T-cell (primary cell): ENCODE results near the gene IKZF3. TPM values are rescaled to one million over a fixed set of nuclear protein-coding genes. Genes with fewer than 3 reads are reported as not detected.
"Not testable (repeated sequence)": the region's sequence is repeated elsewhere in the genome, so short reads cannot be mapped to it uniquely, and the experiment has no call there.

Experiments
- ATAC-seq, 4 experiments: fragments of 200-7000 bp in 3 of 4; fragments of 150-1000 bp in 1 of 4; cut with Tn5 transposase; replicated peaks in 1 of 4; 1 replicate in 3 of 4; 2 replicates in 1 of 4; pipeline ENCODE4 v1.10.0; 2021; ENCODE audit warnings: moderate library complexity in 3 of 4, mild to moderate bottlenecking in 2 of 4, moderate number of reproducible peaks in 1 of 4
- CTCF ChIA-PET, 2 donors: fragments of 300-600 bp; sonication (Branson Sonifier 250); formaldehyde crosslinking; loops; one replicate each; lab custom pipeline; 2022; ENCODE audit warnings: antibody characterized with exemption in 2 of 2; lab: Charles Lee
- POLR2A ChIA-PET, 2 donors: fragments of 300-600 bp; sonication (Branson Sonifier 250); formaldehyde crosslinking; loops; one replicate each; lab custom pipeline; 2022; ENCODE audit warnings: antibody characterized with exemption in 2 of 2; lab: Charles Lee
- DNase-seq, 35 experiments: peaks; one replicate each; pipeline versions ENCODE4 v3.0.0 to v3.0.0-alpha.2; 2013 to 2023
- H3K27ac ChIP-seq: one replicate; pipeline ENCODE4 v1.5.1; 2013; ENCODE audit warnings: low read length
- H3K27me3 ChIP-seq, 2 experiments: replicated peaks in 1 of 2; 1 replicate in 1 of 2; 2 replicates in 1 of 2; pipeline versions ENCODE4 v1.6.1 to v1.7.0; 2013; ENCODE audit warnings: low read length in 1 of 2, mixed read lengths in 1 of 2; ENCODE audit not compliant: control insufficient read depth in 2 of 2, insufficient read depth in 2 of 2; ENCODE audit errors: extremely low read depth in 1 of 2
- H3K36me3 ChIP-seq, 2 donors: 1 replicate in 1 of 2; 2 replicates in 1 of 2; pipeline versions ENCODE4 v1.6.1 to v1.7.0; 2013; ENCODE audit warnings: low read length in 1 of 2; ENCODE audit not compliant: control insufficient read depth in 2 of 2, insufficient read depth in 1 of 2; ENCODE audit errors: extremely low read depth in 1 of 2
- H3K4me1 ChIP-seq, 2 experiments: 1 replicate in 1 of 2; 2 replicates in 1 of 2; pipeline versions ENCODE4 v1.6.1 to v1.7.0; 2013; ENCODE audit warnings: low read length in 2 of 2, mixed read lengths in 1 of 2; ENCODE audit not compliant: insufficient read depth in 2 of 2, control insufficient read depth in 1 of 2; ENCODE audit errors: extremely low read depth in 1 of 2
- H3K4me3 ChIP-seq, 2 donors: 1 replicate in 1 of 2; 2 replicates in 1 of 2; pipeline versions ENCODE4 v1.5.1 to v1.7.0; 2013; ENCODE audit warnings: mild to moderate bottlenecking in 2 of 2, low read length in 1 of 2, moderate library complexity in 1 of 2; ENCODE audit not compliant: control insufficient read depth in 1 of 2; ENCODE audit errors: extremely low read depth in 1 of 2
- H3K9me3 ChIP-seq: 2 replicates; pipeline ENCODE4 v1.7.0; 2013
- H3K27ac Mint-ChIP-seq, 2 donors: one replicate each; pipeline ENCODE4 v1.8.0; 2020 to 2021; ENCODE audit warnings: mild to moderate bottlenecking in 2 of 2, mixed read lengths in 2 of 2
- H3K27me3 Mint-ChIP-seq, 2 donors: one replicate each; pipeline ENCODE4 v1.8.0; 2021 to 2022; ENCODE audit warnings: mixed read lengths in 2 of 2
- H3K36me3 Mint-ChIP-seq: one replicate; pipeline ENCODE4 v1.8.0; 2021; ENCODE audit warnings: mixed read lengths
- H3K4me1 Mint-ChIP-seq, 3 donors: one replicate each; pipeline ENCODE4 v1.8.0; 2020 to 2022; ENCODE audit warnings: mixed read lengths in 3 of 3, mild to moderate bottlenecking in 1 of 3
- H3K4me3 Mint-ChIP-seq, 3 donors: one replicate each; pipeline ENCODE4 v1.8.0; 2020 to 2022; ENCODE audit warnings: mild to moderate bottlenecking in 3 of 3, mixed read lengths in 3 of 3, moderate library complexity in 3 of 3
- H3K9me3 Mint-ChIP-seq, 3 donors: one replicate each; pipeline ENCODE4 v1.8.0; 2020 to 2022; ENCODE audit warnings: mixed read lengths in 3 of 3
- WGBS: methylation state at CpG from one replicate; pipeline ENCODE4 v1.1.5; 2013; ENCODE audit warnings: missing lambda C conversion rate; ENCODE audit not compliant: insufficient coverage; 5-methylcytosine and 5-hydroxymethylcytosine counted together
- total RNA-seq, 35 experiments: library from RNA in 6 of 35; stranded (reverse) in 6 of 35; fragments of 120-200 nt in 1 of 35; gene quantifications; one replicate each; pipeline versions ENCODE4 v1.2.1 to v1.2.4 and lab custom pipeline; 2013 to 2026

Gene IKZF3
- total RNA-seq, 5 donors from 2014 or later (not counting 1 experiment from before 2014, with no cell fraction given) = 78.1 to 112 (median 108) TPM

DNA sequence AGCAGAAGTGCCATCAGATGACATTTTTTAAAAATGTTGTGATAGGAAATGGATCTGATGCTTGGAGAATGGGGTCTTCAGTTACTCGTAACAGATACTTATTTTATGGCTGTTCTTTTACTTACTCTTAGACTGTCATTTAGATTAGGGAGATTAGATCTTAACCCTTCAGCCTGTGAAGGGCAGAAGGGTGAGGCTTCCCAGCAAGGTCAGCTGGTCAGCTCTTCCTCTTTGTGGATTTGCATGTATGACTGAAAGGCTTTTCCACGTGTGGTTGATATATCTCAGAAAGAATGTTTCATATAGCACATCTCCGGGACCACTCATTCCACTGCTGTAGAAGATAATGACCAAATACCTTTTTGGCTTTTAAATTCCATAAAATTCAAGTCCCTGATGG is 98.9 kb downstream of the IKZF3 start:
- Mint-ChIP-seq H3K27ac (peak overlapping the region; percentile 69 to 99), H3K9me3 (no peaks in the 10 kb centered on the region), H3K27me3 (no peaks in the 10 kb centered on the region), H3K4me1 (peaks cover 62 to 81% (median 80%) of the 10 kb centered on the region in 3 donors), H3K36me3 (peaks cover 57% of the 10 kb centered on the region), H3K4me3 (no peak overlapping the region)
- H3K4me1 ChIP-seq = peaks cover 21 to 74% of the 10 kb centered on the region in 2 experiments
- H3K9me3 ChIP-seq = no peaks in the 10 kb centered on the region
- peak overlapping the region; percentile 14 for H3K27ac ChIP-seq
- H3K27me3 ChIP-seq = no peaks in the 10 kb centered on the region
- peaks cover 11 to 81% of the 10 kb centered on the region in 2 donors for H3K36me3 ChIP-seq
- no peak overlapping the region for H3K4me3 ChIP-seq
- no CpG with 5 or more reads among the region's 3 CpGs for WGBS
- DNase-seq (no peak), ATAC-seq (no peak)
- ChIA-PET POLR2A (no interaction called here), CTCF (interaction anchor here in 1 of 2 donors (0.6 kb wide), 1 partner anchor 102 kb away, joined by 3 read pairs; no protein-coding TSS in a partner anchor)

DNA sequence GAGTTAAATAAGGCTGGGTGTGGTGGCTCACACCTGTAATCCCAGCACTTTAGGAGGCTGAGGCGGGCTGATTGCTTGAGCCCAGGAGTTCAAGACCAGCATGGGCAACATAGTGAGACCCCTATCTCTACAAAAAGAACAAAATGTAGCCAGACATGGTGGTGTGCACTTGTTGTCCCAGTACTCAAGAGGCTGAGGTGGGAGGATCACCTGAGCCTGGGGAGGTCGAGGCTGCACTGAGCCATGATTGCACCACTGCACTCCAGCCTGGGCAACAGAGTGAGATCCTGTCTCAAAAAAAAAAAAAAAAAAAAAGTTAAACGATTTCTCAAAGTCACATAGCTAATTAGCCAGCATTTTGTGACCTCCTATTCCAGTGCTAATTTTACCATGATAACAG is 99.9 kb downstream of the IKZF3 start:
- Histone ChIP-seq H3K4me1 (peaks cover 11 to 73% of the 10 kb centered on the region in 2 experiments), H3K36me3 (peaks cover 11 to 74% of the 10 kb centered on the region in 2 donors)
- not testable (repeated sequence) for H3K9me3 ChIP-seq, DNase-seq, H3K4me3 Mint-ChIP-seq, H3K4me3 ChIP-seq, ATAC-seq, H3K27me3 Mint-ChIP-seq, H3K9me3 Mint-ChIP-seq, H3K27me3 ChIP-seq, H3K27ac ChIP-seq
- CTCF ChIA-PET = interaction anchor here in 1 of 2 donors (0.6 kb wide), 1 partner anchor 12 kb away, joined by 3 read pairs; no protein-coding TSS in a partner anchor
- H3K36me3 Mint-ChIP-seq = peaks cover 60% of the 10 kb centered on the region
- H3K27ac Mint-ChIP-seq = peak overlapping the region in 1 of 2 donors; percentile 41
- peaks cover 53 to 79% (median 77%) of the 10 kb centered on the region in 3 donors for H3K4me1 Mint-ChIP-seq
- POLR2A ChIA-PET = interaction anchor here in 1 of 2 donors (0.6 kb wide), 1 partner anchor 299 kb away, joined by 3 read pairs; the partner anchor contains the start of gene THRA
- WGBS = no CpG with 5 or more reads among the region's 3 CpGs

DNA sequence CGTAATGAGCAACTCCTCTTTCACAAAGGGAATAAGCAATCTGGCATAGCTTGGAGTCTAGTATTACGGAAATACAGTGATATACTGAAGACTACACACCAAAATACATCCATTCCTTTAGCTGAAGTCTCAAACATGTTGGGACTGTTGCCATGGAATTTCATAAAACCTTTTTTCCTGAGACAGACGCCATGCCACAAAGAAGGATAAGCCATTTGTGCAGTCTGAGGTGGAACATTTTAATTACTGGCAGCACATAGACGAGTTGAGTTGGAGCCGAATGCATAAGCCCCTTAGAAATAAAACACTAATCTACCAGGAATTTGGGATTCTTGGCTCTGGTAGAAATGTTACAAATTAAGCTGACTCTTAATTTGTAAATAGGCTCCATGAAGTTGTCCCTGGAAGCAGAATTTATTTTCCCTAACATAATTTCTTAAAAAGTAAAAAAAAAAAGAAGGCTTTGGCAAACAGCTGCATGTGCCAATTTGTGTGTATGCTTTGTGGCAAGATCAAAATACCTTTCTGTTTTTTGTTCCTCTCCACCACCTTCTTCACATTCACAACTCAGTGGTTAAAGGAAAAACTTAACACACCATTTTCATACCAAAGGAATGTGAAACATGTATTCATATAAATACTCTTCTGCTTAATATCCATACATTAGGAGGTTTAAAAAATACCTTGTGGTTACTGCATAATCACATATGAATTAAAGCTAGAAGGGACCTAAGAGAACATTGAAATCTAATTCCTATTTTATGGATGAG is 100.9 kb downstream of the IKZF3 start:
- CTCF ChIA-PET = interaction anchor here in 1 of 2 donors (0.6 kb wide), 1 partner anchor 11 kb away, joined by 3 read pairs; no protein-coding TSS in a partner anchor
- no peaks in the 10 kb centered on the region for H3K9me3 Mint-ChIP-seq
- Histone ChIP-seq H3K4me1 (peaks cover 6 to 74% of the 10 kb centered on the region in 2 experiments), H3K27ac (no peak overlapping the region), H3K9me3 (no peaks in the 10 kb centered on the region), H3K4me3 (no peak overlapping the region), H3K27me3 (no peaks in the 10 kb centered on the region), H3K36me3 (peaks cover 11 to 66% of the 10 kb centered on the region in 2 donors)
- no peaks in the 10 kb centered on the region for H3K27me3 Mint-ChIP-seq
- WGBS = 80% methylated on average over 1 of the region's 5 CpGs
- peak overlapping the region; percentile 41 to 79 for H3K27ac Mint-ChIP-seq
- H3K4me3 Mint-ChIP-seq = no peak overlapping the region
- no peak for DNase-seq
- peaks cover 53 to 79% (median 77%) of the 10 kb centered on the region in 3 donors for H3K4me1 Mint-ChIP-seq
- no peak for ATAC-seq
- peaks cover 57% of the 10 kb centered on the region for H3K36me3 Mint-ChIP-seq
- POLR2A ChIA-PET = no interaction called here

DNA sequence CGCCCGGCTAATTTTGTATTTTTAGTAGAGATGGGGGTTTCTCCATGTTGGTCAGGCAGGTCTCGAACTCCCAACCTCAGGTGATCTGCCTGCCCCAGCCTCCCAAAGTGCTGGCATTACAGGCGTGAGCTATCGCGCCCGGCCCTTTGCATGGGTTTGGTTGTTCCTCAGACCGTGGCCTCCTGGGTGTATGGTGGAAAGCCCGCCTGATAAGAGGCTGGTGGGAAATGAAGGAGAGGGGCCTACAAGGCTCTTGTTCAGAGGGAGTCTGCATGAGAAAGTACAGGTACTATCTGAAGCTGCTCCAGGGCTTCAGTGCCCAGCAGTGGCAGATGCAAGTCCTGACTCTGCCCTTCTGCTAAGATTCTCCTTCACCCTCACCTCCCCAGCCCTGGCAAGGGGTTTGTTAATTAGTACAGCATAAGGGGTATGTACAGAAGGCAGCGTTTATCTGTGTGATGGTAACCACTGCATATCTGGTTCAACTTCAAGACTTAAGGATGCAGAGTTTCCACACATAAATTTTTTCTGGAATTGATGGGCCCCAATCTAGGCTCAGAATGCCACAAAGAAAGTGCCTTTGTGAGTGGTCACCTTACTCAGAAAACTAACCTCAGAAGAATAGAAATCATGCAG is 102.1 kb downstream of the IKZF3 start:
- H3K27ac Mint-ChIP-seq = peak overlapping the region in 1 of 2 donors; percentile 52
- no peaks in the 10 kb centered on the region for H3K27me3 Mint-ChIP-seq
- no peaks in the 10 kb centered on the region for H3K27me3 ChIP-seq
- DNase-seq (no peak), ATAC-seq (no peak)
- WGBS = 93% methylated on average over 6 of the region's 10 CpGs
- no peak overlapping the region for H3K4me3 Mint-ChIP-seq
- ChIA-PET POLR2A (no interaction called here), CTCF (interaction anchor here in 1 of 2 donors (1.2 kb wide), 1 partner anchor 31 kb away, joined by 3 read pairs; no protein-coding TSS in a partner anchor)
- no peaks in the 10 kb centered on the region for H3K9me3 Mint-ChIP-seq
- H3K4me1 Mint-ChIP-seq = peaks cover 53 to 79% (median 77%) of the 10 kb centered on the region in 3 donors
- no peaks in the 10 kb centered on the region for H3K9me3 ChIP-seq
- H3K27ac ChIP-seq = no peak overlapping the region
- H3K4me1 ChIP-seq = peaks cover 14 to 74% of the 10 kb centered on the region in 2 experiments
- H3K36me3 ChIP-seq = peaks cover 11 to 54% of the 10 kb centered on the region in 2 donors
- H3K4me3 ChIP-seq = no peak overlapping the region
- H3K36me3 Mint-ChIP-seq = peaks cover 48% of the 10 kb centered on the region

DNA sequence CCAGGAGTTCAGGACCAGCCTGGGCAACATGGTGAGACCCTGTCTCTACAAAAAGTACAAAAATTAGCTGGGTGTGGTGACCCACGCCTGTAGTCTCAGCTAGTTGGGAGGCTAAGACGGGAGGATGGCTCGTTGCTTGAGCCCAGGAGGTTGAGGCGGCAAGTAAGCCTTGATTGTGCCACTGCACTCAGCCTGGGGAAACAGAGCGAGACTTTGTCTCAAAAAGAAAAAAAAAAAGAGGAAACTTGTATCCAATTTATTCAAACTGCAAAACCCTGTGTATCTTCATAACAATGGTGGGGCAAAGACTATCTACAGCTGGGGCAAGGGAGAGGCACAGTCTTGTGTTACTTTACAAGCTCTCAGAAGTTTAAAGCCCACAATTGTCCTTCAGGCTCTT is 104.9 kb downstream of the IKZF3 start:
- DNase-seq (no peak), ATAC-seq (no peak)
- Histone ChIP-seq H3K9me3 (no peaks in the 10 kb centered on the region), H3K36me3 (peaks cover 0 to 27% of the 10 kb centered on the region in 2 donors), H3K27ac (peak overlapping the region; percentile 98), H3K4me1 (peaks cover 31 to 79% of the 10 kb centered on the region in 2 experiments), H3K4me3 (no peak overlapping the region), H3K27me3 (no peaks in the 10 kb centered on the region)
- no peaks in the 10 kb centered on the region for H3K9me3 Mint-ChIP-seq
- H3K27me3 Mint-ChIP-seq = no peaks in the 10 kb centered on the region
- H3K36me3 Mint-ChIP-seq = peaks cover 22% of the 10 kb centered on the region
- H3K27ac Mint-ChIP-seq = peak overlapping the region; percentile 98 to 99
- H3K4me3 Mint-ChIP-seq = peak overlapping the region in 1 of 3 donors; percentile 69
- ChIA-PET POLR2A (no interaction called here), CTCF (interaction anchor here (0.7 to 1.5 kb wide), 3 partner anchors 10 to 18 kb away, joined by 3 to 5 read pairs (median 3); no protein-coding TSS in a partner anchor)
- 96% methylated on average over 4 of the region's 5 CpGs for WGBS
- peaks cover 50 to 74% (median 73%) of the 10 kb centered on the region in 3 donors for H3K4me1 Mint-ChIP-seq
